OCI-LY3 (cell line): ENCODE measurements around the gene C9orf72.

Experiments used
- EZH2phosphoT487 ChIP-seq: fragments of 200-600 bp; shearing (Covaris generic); IDR thresholded peaks from 2 replicates; pipeline ENCODE4 v1.6.1; 2018; ENCODE audit warnings: antibody characterized with exemption, mixed run types, low read depth
- TF ChIP-seq, protein P1 (sequence below): fragments of 200-600, 300-600 bp; sonication (generic); IDR thresholded peaks from 2 replicates; pipeline ENCODE4 v1.5.1; 2014; ENCODE audit warnings: antibody characterized with exemption, low read length, low read depth

DNA sequence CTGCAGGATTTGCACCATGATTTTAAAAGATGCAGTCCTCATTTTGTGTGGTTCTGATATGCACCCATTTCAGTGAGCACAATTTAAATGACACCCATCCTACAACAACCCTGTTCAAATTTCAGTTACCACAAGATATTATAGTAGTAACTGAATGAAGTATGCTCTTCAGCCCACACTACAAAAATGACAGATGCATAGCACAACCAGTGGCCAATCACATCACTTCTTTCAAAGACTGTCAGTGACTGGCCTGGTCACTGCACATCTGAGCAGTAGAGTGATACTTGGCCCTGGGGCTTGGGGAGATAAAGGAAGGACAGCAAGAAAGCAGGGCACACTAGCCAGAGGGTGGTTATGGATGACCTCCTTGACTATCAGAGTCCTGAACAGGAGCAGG, 69.0 kb downstream of the C9orf72 start:
- TF ChIP-seq, protein P1, sequence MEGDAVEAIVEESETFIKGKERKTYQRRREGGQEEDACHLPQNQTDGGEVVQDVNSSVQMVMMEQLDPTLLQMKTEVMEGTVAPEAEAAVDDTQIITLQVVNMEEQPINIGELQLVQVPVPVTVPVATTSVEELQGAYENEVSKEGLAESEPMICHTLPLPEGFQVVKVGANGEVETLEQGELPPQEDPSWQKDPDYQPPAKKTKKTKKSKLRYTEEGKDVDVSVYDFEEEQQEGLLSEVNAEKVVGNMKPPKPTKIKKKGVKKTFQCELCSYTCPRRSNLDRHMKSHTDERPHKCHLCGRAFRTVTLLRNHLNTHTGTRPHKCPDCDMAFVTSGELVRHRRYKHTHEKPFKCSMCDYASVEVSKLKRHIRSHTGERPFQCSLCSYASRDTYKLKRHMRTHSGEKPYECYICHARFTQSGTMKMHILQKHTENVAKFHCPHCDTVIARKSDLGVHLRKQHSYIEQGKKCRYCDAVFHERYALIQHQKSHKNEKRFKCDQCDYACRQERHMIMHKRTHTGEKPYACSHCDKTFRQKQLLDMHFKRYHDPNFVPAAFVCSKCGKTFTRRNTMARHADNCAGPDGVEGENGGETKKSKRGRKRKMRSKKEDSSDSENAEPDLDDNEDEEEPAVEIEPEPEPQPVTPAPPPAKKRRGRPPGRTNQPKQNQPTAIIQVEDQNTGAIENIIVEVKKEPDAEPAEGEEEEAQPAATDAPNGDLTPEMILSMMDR: no peak
- TF ChIP-seq EZH2phosphoT487: no peak
